GM19238 (cell line): ENCODE data around the gene ZNF281.

Experiments used
- DNase-seq: peaks from one replicate; pipeline ENCODE4 v3.0.0; 2011; ENCODE audit warnings: low spot score; ENCODE audit not compliant: insufficient read length

ZNF281 gene

GRCh38 chr1:200392625-200393185 is 17.1 kb downstream of the ZNF281 start:
- DNase-seq = no peak

- no peak for DNase-seq
These were observed 18.1 kb downstream of the ZNF281 start for GRCh38 chr1:200391747-200392146.

GRCh38 chr1:200388791-200389190 is 21.0 kb downstream of the ZNF281 start:
- no peak for DNase-seq

- no peak for DNase-seq
These were observed 23.4 kb downstream of the ZNF281 start for GRCh38 chr1:200386416-200386815.

GRCh38 chr1:200384818-200385390 is 24.9 kb downstream of the ZNF281 start:
- no peak for DNase-seq

GRCh38 chr1:200381256-200381984 is 28.4 kb downstream of the ZNF281 start:
- DNase-seq = no peak

- DNase-seq = peak; percentile 9
These were observed 29.2 kb downstream of the ZNF281 start for GRCh38 chr1:200380589-200381021.

- DNase-seq = no peak
These were observed 29.8 kb downstream of the ZNF281 start for GRCh38 chr1:200379940-200380588.

- no peak for DNase-seq
These were observed 30.4 kb downstream of the ZNF281 start for GRCh38 chr1:200379432-200379757.

- no peak for DNase-seq
These were observed 31.7 kb downstream of the ZNF281 start for GRCh38 chr1:200378096-200378495.

GRCh38 chr1:200376528-200376927 is 33.3 kb downstream of the ZNF281 start:
- DNase-seq = no peak

GRCh38 chr1:200374569-200375295 is 35.1 kb downstream of the ZNF281 start:
- no peak for DNase-seq

- no peak for DNase-seq
These were observed 36.0 kb downstream of the ZNF281 start for GRCh38 chr1:200373811-200374231.

GRCh38 chr1:200372885-200373181 is 37.0 kb downstream of the ZNF281 start:
- no peak for DNase-seq

GRCh38 chr1:200372095-200372884 is 37.5 kb downstream of the ZNF281 start:
- no peak for DNase-seq

GRCh38 chr1:200369706-200370105 is 40.1 kb downstream of the ZNF281 start:
- DNase-seq = no peak

GRCh38 chr1:200369131-200369530 is 40.7 kb downstream of the ZNF281 start:
- DNase-seq = no peak

GRCh38 chr1:200368556-200368955 is 41.3 kb downstream of the ZNF281 start:
- DNase-seq = no peak

GRCh38 chr1:200367841-200368534 is 41.8 kb downstream of the ZNF281 start:
- no peak for DNase-seq

GRCh38 chr1:200366577-200367253 is 43.1 kb downstream of the ZNF281 start:
- DNase-seq = no peak
